PC-9 (cell line): ENCODE results near the gene CACYBP.

Experiments used
- CTCF ChIP-seq: fragments of 200-600 bp; sonication (generic); conservative IDR thresholded peaks from 2 replicates; pipeline ENCODE4 v1.6.1; 2017; ENCODE audit warnings: mixed run types, antibody characterized with exemption, mild to moderate bottlenecking, moderate library complexity
- EZH2 ChIP-seq: fragments of 200-600 bp; sonication (generic); IDR thresholded peaks from 2 replicates; pipeline ENCODE4 v1.8.0; 2017; ENCODE audit warnings: antibody characterized with exemption, low read depth

- TF ChIP-seq CTCF (no peak), EZH2 (no peak)
Measured at GRCh38 chr1:174964261-174964971, 35.3 kb upstream of the CACYBP start.
